Keratinocyte (primary cell): ENCODE data around the gene NOX4.

Source experiments
- CTCF ChIP-seq, 3 experiments: IDR thresholded peaks in 1 of 3; conservative IDR thresholded peaks in 1 of 3; optimal IDR thresholded peaks in 1 of 3; 2 replicates in 2 of 3; 3 replicates in 1 of 3; pipeline versions ENCODE3 to v1.5.1; 2011; ENCODE audit warnings: low read length in 3 of 3, mild to moderate bottlenecking in 3 of 3, moderate library complexity in 2 of 3, control low read depth in 1 of 3, inconsistent platforms in 1 of 3; ENCODE audit not compliant: insufficient read depth in 2 of 3; ENCODE audit errors: extremely low read depth in 1 of 3
- EZH2 ChIP-seq: IDR thresholded peaks from one replicate; pipeline ENCODE4 v1.6.1; 2012; ENCODE audit warnings: inconsistent platforms, mild to moderate bottlenecking, low read length, moderate library complexity

GRCh38 chr11:89452780-89453179 lies 38.4 kb downstream of the NOX4 start:
- TF ChIP-seq CTCF (optimal IDR thresholded peaks at IDR 0.05 in 1 of 3, IDR thresholded peaks at IDR 0.05 in 1 of 3, conservative IDR thresholded peaks at IDR 0.05 in 1 of 3; ENCODE audit: extremely low read depth in 1 of 3, insufficient read depth in 2 of 3, low read length in 3 of 3): no peak
- no peak for TF ChIP-seq EZH2
